Astrocyte (in vitro differentiated cells and primary cell): ENCODE measurements around the gene PJVK. TPM values are rescaled to one million over a fixed set of nuclear protein-coding genes. Genes with fewer than 3 reads are reported as not detected.

Experiments used
- DNase-seq: peaks from one replicate; pipeline ENCODE4 v3.0.0-alpha.2; 2010; ENCODE audit warnings: low read depth
- FAIRE-seq: peaks from 2 replicates; lab custom pipeline; 2011; peaks lifted over from hg19 to GRCh38; lab: Jason Lieb, UNC
- H2AFZ ChIP-seq: 2 replicates; pipeline ENCODE4 v1.6.0; 2012; ENCODE audit warnings: low read depth, low read length, inconsistent platforms
- H3K27ac ChIP-seq: 2 replicates; pipeline ENCODE4 v1.5.1; 2011; ENCODE audit warnings: low read depth, low read length, inconsistent platforms
- H3K27me3 ChIP-seq: 2 replicates; pipeline ENCODE4 v1.6.0; 2011; ENCODE audit warnings: low read length, inconsistent platforms; ENCODE audit not compliant: insufficient read depth
- H3K36me3 ChIP-seq: 2 replicates; pipeline ENCODE4 v1.5.1; 2011; ENCODE audit warnings: low read length, inconsistent platforms; ENCODE audit not compliant: insufficient read depth
- H3K4me1 ChIP-seq: 2 replicates; pipeline ENCODE4 v1.5.1; 2011; ENCODE audit warnings: low read length, inconsistent platforms; ENCODE audit not compliant: insufficient read depth
- H3K4me2 ChIP-seq: 2 replicates; pipeline ENCODE4 v1.6.0; 2012; ENCODE audit warnings: low read length, inconsistent platforms
- H3K4me3 ChIP-seq: 2 replicates; pipeline ENCODE4 v1.5.1; 2011; ENCODE audit warnings: low read depth, mild to moderate bottlenecking, low read length, inconsistent platforms; ENCODE audit not compliant: insufficient read depth
- H3K79me2 ChIP-seq: 2 replicates; pipeline ENCODE4 v1.6.0; 2012; ENCODE audit warnings: mild to moderate bottlenecking, low read length, inconsistent platforms; ENCODE audit not compliant: insufficient read depth
- H3K9ac ChIP-seq: 2 replicates; pipeline ENCODE4 v1.6.0; 2012; ENCODE audit warnings: mild to moderate bottlenecking, low read length, inconsistent platforms
- H3K9me3 ChIP-seq: 2 replicates; pipeline ENCODE4 v1.5.1; 2012; ENCODE audit warnings: low read depth, mild to moderate bottlenecking, low read length, inconsistent platforms; ENCODE audit not compliant: insufficient read depth
- H4K20me1 ChIP-seq: 2 replicates; pipeline ENCODE4 v1.6.0; 2012; ENCODE audit warnings: low read length, inconsistent platforms; ENCODE audit not compliant: insufficient read depth
- H3K27ac Mint-ChIP-seq: one replicate; pipeline ENCODE4 v1.8.0; 2021; ENCODE audit warnings: mild to moderate bottlenecking, mixed read lengths; ENCODE audit not compliant: unreplicated experiment
- H3K27me3 Mint-ChIP-seq: one replicate; pipeline ENCODE4 v1.8.0; 2021; ENCODE audit warnings: low read depth, mixed read lengths; ENCODE audit not compliant: unreplicated experiment
- H3K36me3 Mint-ChIP-seq: one replicate; pipeline ENCODE4 v1.8.0; 2021; ENCODE audit warnings: low read depth, mixed read lengths; ENCODE audit not compliant: unreplicated experiment
- H3K4me1 Mint-ChIP-seq: one replicate; pipeline ENCODE4 v1.8.0; 2021; ENCODE audit warnings: low read depth, mixed read lengths; ENCODE audit not compliant: unreplicated experiment
- H3K4me3 Mint-ChIP-seq: one replicate; pipeline ENCODE4 v1.8.0; 2021; ENCODE audit warnings: mild to moderate bottlenecking, moderate library complexity, mixed read lengths; ENCODE audit not compliant: unreplicated experiment
- H3K9me3 Mint-ChIP-seq: one replicate; pipeline ENCODE4 v1.8.0; 2021; ENCODE audit warnings: mild to moderate bottlenecking, mixed read lengths; ENCODE audit not compliant: unreplicated experiment
- CTCF ChIP-seq: IDR thresholded peaks from 2 replicates; pipeline ENCODE4 v1.5.1; 2011; ENCODE audit warnings: low read depth, mild to moderate bottlenecking, inconsistent platforms, low read length, moderate library complexity; ENCODE audit not compliant: insufficient read depth
- EZH2 ChIP-seq: IDR thresholded peaks from 2 replicates; pipeline ENCODE4 v1.6.1; 2012; ENCODE audit warnings: mild to moderate bottlenecking, low read length, inconsistent platforms; ENCODE audit not compliant: insufficient read depth
- total RNA-seq: library from RNA; stranded (reverse); gene quantifications from 2 replicates; pipeline ENCODE4 v1.2.1, GENCODE V29; 2021

PJVK gene
- total RNA-seq, 1 donor from 2014 or later, result 2.4 TPM

GRCh38 chr2:178414266-178415247 lies 36.6 kb upstream of the PJVK start:
- TF ChIP-seq CTCF (peak; percentile 97), EZH2 (no peak)
- FAIRE-seq, result peak; percentile 83
- Histone ChIP-seq H3K9ac (peak overlapping the region; percentile 96), H3K27ac (peak overlapping the region; percentile 98), H3K4me1 (peaks cover 6% of the 10 kb centered on the region), H3K4me3 (peak overlapping the region; percentile 82), H3K79me2 (peaks cover 16% of the 10 kb centered on the region), H3K4me2 (peak overlapping the region; percentile 86), H2AFZ (peak overlapping the region; percentile 84), H4K20me1 (no peaks in the 10 kb centered on the region), H3K36me3 (no peaks in the 10 kb centered on the region), H3K27me3 (no peaks in the 10 kb centered on the region), H3K9me3 (no peaks in the 10 kb centered on the region)
- peak overlapping the region; percentile 98 for H3K27ac Mint-ChIP-seq
- peak; percentile 88 for DNase-seq
- H3K9me3 Mint-ChIP-seq, result no peaks in the 10 kb centered on the region
- peaks cover 10% of the 10 kb centered on the region for H3K4me1 Mint-ChIP-seq
- peak overlapping the region; percentile 87 for H3K4me3 Mint-ChIP-seq
- H3K36me3 Mint-ChIP-seq, result no peaks in the 10 kb centered on the region
- H3K27me3 Mint-ChIP-seq, result no peaks in the 10 kb centered on the region

- H3K36me3 ChIP-seq, result no peaks in the 10 kb centered on the region
- H4K20me1 ChIP-seq, result no peaks in the 10 kb centered on the region
- no peaks in the 10 kb centered on the region for H3K27me3 Mint-ChIP-seq
- no peak overlapping the region for H3K27ac Mint-ChIP-seq
- no peaks in the 10 kb centered on the region for H3K27me3 ChIP-seq
- H3K4me3 Mint-ChIP-seq, result peak overlapping the region; percentile 51
- peaks cover 16% of the 10 kb centered on the region for H3K79me2 ChIP-seq
- peaks cover 10% of the 10 kb centered on the region for H3K4me1 Mint-ChIP-seq
- no peak overlapping the region for H3K9ac ChIP-seq
- TF ChIP-seq CTCF (no peak), EZH2 (no peak)
- peaks cover 6% of the 10 kb centered on the region for H3K4me1 ChIP-seq
- no peak overlapping the region for H3K4me2 ChIP-seq
- no peak overlapping the region for H3K4me3 ChIP-seq
- FAIRE-seq (no peak), DNase-seq (no peak)
- no peak overlapping the region for H2AFZ ChIP-seq
- H3K9me3 ChIP-seq, result no peaks in the 10 kb centered on the region
- no peak overlapping the region for H3K27ac ChIP-seq
- no peaks in the 10 kb centered on the region for H3K9me3 Mint-ChIP-seq
- no peaks in the 10 kb centered on the region for H3K36me3 Mint-ChIP-seq
These were observed 35.2 kb upstream of the PJVK start for GRCh38 chr2:178415979-178416378.
